G401.6 (cell line): Measurements from ENCODE around the gene RNF8.
"Not testable (repeated sequence)": the region's sequence is repeated elsewhere in the genome, so short reads cannot be mapped to it uniquely, and the experiment has no call there.

Source experiments
- FAIRE-seq: peaks from 2 replicates; lab custom pipeline; 2012; peaks lifted over from hg19 to GRCh38; lab: Jason Lieb, UNC

Gene RNF8

DNA sequence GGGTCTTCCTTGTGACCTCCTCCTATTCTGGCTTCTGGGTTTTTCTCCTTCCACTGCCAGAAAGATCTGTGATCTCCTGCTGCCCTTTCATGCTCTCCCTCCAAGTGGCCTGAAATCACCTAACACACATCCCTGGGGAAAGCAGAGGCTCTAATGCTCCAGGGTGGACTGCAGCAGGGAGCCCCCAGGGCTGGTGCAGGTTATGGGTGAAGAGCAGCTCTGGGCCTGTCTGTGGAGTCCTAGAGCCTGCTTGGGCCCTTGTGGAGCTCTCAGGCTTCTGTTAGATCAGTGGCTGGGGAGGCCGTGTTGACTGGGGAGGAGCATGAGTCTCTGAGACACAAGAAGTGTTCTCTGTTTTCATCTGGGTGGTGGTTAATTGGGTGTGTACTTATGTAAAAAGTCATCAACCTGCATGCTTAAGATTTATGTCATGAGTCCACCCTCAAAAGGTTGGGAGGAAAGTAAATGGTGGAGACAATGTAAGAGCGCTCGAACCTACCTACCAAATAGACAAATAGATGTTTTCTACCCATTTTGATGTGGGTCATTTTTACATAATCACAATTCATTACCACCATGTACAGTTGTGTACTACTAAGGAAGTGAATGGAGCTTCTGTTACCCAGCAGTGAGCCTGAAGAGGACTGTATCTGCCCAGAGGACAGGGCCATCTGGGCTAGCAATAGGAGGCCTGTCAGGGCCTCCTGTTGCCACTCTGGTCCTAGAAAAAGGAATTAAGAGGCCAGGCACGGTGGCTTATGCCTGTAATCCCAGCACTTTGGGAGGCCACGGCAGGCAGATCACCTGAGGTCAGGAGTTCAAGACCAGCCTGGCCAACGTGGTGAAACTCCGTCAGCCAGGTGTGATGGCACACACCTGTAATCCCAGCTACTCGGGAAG is 32.0 kb upstream of the RNF8 start:
- FAIRE-seq: no peak

DNA sequence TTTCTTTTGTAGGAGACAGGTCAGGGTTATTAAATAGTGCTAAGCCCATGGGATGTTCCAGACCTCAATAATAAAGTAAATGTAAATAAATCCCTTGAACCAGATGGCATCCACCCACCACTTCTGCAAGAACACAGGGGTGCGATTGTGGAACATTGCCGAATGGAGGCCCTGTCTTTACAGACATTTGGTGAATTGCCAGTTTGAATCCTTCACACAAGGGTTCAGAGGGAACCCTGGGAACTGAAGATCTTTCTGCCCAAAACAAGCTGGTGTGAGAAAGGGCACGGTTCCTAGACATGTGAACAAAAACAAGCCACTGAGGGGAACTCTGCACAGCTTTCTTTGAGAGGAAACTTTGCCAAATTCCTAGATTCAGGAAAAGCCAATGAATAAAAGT is 30.2 kb upstream of the RNF8 start:
- FAIRE-seq: no peak

DNA sequence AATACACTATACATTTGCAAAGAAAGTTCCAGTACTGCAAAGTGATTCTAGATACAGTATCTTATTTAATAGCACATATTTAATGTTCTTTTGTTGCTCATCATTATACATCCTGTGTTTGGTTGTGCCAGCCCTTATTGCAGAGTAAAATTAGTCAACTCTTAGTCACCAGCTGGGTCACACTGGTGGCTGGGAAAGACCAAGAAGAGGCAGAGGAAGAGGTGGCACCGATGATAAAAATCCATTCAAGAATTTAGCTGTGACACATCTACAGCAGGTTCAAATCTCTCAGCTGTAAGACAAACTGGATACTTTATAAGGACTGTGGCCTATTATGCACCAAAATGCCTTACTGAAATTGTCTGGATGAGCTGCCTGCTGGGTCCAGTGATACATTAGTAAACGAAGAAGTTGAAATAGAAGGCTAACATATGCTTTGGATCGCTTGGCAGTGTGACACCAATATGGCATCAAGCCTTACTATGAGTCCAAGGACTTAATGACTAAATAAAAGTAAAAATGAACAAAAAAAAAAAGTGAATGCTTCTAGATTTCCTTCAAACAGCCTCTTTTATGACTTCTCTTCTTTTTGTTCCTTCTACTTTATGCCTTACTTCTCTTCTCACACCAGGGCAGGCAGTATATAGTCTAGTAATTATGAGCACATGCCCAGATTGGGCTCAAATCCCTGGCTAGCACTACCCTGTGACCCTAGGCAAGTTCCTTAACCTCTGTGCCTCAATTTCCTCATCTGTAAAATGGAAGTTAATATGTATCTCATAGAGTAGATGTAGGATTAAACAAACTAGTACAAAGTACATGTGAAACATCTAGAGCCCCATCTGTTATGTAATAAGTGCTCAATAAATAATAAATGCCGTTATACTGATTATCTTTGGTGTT is 29.4 kb upstream of the RNF8 start:
- no peak for FAIRE-seq

DNA sequence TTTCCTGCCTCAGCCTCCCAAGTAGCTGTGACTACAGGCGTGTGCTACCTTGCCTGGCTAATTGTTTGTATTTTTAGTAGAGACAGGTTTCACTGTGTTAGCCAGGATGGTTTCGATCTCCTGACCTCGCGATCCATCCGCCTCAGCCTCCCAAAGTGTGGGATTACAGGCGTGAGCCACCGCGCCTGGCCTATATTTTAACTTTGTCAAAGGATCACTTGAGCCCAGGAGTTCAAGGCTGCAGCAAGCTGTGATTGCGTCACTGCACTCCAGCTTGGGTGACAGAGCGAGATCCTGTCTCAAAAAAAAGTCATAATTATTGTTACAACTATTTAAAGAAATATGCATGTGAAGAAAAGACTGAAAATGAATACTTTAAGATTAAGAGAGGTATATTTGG is 23.4 kb upstream of the RNF8 start:
- FAIRE-seq: not testable (repeated sequence)

DNA sequence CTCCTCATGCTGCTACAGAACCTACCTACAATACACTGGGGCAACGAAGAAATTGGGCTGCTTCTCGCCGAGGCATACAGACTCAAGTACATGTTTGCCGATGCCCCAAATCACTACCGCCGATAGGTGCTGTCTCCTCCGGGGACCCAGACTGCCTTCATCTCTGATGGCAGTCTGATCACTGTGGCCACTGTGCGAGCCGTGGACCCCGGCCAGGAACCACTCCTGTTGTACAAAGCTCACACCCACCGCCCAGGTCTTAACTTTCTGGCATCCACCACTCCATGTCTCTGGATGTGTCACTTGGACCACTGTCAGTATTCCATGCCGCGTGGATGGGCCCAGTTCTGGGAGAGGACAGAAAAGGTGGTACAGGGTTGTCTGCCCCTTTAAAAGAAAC is 22.7 kb upstream of the RNF8 start:
- no peak for FAIRE-seq

DNA sequence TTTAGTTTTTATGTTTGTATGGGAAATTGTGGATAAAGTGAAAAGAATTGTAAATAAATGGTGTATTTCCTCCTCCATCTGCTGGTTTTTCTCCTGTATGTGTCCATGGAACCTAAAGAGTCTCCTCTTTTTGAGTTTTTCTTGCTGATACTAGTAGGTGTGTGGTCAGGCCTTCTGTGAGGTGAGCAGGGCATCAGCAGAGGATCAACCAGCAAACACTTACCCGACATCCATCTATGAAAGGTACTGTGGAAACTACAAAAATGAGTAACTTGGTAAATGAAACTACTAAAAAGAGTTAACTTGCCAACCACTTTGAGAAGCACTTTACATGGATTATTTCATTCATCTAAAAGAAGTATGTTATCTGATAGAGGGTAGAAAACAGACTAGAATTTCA is 20.9 kb upstream of the RNF8 start:
- no peak for FAIRE-seq

DNA sequence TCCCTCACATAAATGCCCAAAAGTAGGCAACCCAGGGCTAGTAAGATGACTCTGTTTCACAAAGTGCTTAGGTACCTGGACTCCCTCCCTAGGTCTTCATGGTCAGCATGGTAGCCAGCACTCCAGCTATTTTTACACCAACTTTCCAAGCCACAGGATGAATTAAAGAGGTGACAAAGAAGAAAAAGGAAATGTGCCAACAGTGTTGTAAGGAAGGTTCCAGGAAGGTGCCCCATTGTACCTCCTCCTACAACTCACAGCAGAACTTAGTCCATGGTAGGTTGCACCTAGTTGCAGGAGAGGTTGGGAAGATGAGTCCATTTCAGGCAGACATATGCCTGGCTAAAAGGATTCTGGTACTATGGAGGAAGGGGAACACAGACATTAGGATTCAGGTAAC is 19.7 kb upstream of the RNF8 start:
- no peak for FAIRE-seq

DNA sequence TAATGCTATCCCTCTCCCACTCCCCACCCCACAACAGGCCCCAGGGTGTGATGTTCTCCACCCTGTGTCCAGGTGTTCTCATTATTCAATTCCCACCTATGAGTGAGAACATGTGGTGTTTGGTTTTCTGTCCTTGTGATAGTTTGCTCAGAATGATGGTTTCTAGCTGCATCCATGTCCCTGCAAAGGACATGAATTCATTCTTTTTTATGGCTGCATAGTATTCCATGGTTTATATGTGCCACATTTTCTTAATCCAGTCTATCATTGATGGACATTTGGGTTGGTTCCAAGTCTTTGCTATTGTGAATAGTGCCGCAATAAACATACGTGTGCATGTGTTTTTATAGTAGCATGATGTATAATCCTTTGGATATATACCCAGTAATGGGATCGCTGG is 15.5 kb upstream of the RNF8 start:
- FAIRE-seq: not testable (repeated sequence)

DNA sequence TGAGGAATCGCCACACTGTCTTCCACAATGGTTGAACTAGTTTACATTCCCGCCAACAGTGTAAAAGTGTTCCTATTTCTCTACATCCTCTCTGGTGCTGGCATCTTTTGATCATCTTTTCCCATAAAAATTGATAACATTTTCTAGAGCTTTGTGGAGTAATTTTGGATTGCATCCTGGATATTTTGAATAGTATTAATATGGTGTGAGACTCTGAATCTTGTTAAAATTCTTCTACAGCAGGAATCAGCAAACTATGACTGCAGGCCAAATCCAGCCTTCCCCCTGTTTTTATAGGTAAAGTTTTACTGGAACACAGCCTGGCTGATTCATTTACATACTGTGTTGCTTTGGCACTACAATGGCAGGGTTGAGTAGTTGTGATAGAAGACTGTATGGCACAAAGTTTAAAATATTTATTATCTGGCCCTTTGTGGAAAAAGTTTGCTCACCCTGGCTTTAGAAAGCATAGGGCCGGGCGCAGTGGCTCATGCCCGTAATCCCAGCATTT is 15.0 kb upstream of the RNF8 start:
- no peak for FAIRE-seq

DNA sequence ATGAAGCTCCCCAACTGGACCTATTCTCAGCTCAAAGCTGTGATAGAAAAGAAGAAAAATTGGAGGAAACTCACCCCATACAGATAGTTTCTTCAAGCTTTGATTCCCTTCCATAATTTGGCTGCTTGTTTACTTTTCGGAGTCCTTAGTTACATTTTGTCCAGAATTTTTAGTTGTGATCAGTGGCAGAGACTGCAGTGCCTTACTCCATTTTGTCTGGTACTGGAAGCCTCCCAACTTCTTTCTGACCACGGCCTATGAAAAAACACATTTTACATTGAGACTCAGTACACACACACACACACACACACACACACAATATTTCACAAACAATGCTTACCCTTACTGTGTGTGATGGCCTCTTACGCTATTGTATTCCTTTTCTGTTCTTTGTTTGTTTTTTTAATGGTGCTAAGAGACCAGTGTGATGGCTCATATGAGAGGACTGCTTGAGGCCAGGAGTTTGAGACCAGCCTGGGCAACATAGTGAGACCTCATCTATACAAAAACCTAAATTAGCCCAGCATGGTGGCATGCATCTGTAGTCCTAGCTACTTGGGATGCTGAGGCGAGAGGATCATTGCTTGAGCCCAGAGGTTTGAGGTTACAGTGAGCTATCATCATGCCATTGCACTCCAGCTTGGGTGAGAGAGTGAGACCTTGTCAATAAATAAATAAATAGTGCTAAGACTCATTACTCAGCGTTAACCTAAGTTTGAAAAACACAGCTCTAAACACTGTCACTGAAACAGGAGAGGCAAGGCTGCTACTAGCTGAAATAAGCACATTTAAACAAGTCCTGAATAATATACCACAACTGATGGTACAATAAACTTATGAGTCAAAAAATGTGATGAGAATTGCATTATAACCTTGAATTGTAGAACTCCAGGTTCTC is 13.8 kb upstream of the RNF8 start:
- no peak for FAIRE-seq

DNA sequence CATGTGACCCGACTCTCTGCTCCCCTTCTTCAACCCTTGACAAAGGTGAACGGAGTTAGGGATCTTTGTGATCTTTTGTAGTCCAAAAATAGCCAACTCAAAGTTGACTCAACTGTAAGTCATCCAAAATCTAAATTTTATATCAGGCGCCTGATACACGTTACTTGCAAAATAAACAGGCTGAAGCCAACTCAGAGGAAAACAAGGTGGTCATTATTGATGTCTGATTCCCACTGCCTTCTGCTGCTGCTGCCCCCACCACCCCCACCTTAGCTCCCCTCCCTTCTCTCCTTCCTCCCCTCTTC is 13.2 kb upstream of the RNF8 start:
- FAIRE-seq: no peak

DNA sequence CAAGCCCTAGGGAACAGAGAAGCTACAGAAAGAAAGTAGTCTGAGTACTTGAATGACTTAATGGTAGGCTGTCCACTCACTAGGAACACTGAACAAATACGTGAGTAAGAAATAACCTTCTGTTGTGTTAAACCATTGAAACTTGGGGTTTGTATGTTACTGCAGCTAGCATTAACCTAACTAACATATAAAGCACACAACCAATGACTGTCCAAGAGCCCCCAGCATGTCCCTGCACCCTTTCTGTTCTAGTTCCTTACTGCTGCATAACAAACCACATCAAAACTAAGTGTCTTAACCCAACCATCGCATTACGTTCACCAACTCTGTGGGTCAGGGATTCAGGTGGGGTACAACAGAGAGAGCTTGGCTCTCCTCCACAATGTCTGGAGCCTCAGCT is 10.5 kb upstream of the RNF8 start:
- FAIRE-seq: no peak

DNA sequence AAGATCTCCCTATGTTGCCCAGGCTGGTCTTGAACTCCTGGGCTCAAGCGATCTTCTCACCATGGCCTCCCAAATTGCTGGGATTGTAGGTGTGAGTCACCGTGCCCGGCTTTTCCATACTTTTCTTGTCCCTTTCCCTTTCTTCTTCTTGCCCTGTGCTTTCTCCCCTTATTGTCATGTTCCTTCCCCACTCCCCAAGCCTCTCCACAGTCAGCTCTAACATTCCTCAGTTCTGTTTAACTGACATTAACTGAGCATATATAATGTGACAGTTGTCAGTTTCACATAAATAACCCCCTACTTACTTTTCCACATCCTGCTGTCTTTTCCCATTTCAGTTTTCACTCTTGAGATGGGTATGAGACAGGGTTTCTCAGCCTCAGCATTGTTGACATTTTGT is 9.5 kb upstream of the RNF8 start:
- no peak for FAIRE-seq

DNA sequence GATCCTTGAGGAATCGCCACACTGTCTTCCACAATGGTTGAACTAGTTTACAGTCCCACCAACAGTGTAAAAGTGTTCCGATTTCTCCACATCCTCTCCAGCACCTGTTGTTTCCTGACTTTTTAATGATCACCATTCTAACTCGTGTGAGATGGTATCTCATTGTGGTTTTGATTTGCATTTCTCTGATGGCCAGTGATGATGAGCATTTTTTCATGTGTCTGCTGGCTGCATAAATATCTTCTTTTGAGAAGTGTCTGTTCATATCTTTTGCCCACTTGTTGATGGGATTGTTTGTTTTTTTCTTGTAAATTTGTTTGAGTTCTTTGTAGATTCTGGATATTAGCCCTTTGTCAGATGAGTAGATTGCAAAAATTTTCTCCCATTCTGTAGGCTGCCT is 8.0 kb upstream of the RNF8 start:
- not testable (repeated sequence) for FAIRE-seq

DNA sequence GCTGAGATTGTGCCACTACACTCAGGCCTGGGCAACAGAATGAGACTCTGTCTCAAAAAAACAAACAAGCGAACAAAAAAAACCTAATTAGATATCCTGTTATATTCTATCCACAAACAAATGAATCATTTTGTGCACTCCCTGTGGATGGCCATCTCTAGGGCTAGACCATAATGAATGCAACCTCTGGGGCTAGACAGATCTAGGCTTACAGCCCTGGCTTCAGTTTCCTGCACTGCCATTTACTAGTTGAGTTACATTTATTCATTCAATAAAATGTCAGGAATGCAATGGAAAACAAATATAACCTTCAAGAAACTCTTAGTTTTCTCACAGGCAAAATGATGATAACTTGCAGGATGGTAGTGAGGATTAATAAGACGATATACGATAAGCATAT is 6.6 kb upstream of the RNF8 start:
- no peak for FAIRE-seq

DNA sequence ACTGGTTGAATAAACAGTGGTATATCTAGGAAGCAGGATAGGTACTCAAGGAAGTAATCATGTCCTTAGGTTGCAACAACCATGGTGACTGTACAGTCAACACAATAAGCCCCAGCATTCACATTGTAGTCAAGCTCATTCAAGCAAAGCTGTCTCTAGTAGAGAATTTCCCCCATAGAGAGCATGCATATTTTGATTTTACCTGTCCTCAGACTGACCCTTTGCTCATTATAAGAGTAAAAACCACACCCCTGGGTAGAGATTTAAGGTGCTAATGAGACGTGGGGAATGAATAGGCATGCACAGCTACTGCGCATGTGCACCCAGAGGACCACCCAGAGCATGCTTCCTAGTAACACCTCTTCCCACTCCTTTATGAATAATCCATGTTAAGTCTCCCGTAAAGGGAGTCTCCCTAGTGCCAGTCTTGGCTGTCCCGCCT is 6.1 kb upstream of the RNF8 start:
- no peak for FAIRE-seq

DNA sequence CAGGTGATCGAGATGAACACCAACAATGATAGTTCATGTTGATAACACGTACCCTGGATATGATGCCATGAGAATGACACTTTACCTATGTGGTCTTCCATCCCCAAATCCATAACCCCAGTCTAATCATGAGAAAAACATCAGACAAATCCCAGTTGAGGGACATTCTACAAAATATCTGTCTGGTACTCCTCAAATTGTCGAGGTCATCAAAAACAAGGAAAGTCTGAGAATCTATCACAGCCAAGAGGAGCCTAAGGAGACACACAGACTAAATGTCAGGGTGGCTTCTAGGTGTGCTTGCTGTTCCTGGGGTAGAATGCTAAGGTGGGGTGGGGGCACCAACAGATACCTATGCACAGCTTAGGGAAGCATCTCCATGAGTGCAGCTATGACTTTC is 2.8 kb upstream of the RNF8 start:
- no peak for FAIRE-seq

DNA sequence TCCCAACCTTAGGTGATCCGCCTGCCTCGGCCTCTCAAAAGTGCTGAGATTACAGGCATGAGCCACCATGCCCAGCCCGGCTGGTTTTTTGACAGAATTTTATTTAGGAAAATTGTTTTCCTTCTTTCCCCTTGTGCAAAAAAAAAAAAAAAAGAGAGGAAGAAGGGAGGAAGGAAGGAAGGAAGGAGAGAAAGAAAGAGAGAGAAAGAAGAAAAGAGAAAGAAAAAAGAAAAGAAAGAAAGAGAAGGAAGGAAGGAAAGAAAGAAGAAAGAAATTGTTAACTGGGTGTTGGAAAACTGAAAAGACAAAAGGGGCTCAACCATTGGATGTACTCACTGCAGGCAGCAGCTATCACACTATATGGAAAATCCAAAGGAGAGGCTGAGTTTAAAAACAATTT is 1.4 kb upstream of the RNF8 start:
- no peak for FAIRE-seq

DNA sequence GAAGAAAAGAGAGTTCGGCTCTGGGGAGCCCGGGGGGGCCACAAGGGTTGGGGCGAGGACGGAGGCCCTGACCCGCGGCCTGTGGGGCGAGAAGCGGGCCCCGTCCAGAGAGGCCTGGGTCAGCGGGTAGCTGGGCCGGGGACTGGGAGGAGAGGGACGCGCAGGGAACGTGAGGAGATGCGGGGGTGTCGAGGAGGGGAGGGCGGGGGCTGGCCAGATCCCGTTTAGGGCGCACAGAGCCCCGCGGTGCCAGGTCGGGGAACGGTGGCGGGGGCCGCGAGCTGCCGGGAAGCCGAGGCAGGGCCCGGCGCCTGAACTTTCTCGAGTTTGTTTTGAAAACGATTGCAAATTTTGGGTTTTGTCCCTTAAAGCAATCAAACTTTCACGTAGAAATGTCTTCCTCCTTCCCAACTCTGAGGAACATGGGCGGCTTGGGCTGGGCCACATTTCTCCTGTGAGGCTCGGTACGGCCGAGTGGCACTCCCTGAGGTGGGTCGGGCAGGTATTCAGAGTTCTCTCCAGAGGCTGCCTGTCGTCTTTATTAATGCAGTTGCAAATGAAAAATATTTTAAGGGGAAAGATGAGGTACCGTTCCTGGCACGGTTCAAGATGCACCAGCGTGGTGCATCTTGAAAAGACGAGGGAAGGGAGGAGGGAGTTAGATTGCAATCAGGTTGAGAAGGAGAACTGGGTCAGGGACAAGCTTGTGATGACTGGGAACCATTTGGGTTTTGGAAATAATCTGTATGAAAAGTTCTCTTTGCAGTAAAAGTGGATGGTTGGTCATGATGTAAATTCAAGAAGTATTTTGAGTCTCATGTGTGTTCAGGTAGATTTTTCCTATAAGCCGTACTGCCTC is 972 bp downstream of the RNF8 start:
- no peak for FAIRE-seq

DNA sequence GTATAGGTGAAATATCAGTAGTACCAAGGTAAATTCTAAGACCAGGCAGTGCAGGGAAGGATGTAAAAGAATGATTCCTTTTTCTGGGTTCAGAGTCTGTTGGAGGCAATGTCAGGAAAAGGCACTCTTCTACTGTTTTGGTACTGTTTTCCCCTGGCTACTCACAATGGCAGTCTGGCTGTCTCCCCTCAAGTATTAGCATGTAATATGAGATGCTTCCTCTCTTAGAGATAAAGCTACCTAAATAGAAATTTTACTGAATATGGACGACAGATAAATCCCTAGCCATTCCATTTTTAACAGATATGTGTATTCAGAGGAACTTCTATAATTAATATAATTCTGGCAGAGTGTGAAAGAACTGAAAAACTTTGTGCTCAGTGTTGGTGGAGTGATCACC is 3.5 kb downstream of the RNF8 start:
- FAIRE-seq: no peak

DNA sequence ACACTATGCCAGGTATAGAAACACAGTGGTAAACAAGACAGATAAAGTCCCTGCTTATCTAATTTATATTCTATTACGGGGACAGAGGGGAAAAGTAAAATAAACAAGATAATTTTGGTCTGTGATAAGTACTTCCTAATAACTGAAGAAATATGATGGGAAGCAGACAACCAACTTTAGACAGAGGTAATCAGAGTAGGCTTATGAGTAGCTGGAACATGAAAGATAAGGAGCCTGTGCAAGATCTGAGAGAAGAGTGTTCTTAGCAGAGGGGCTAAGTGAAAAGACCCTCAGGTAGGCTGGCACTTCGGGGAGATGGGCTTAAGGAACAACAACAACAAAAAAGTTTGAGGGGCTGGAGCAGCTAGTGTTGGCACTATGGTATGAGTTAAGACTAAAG is 4.1 kb downstream of the RNF8 start:
- FAIRE-seq: no peak
